AG04449 (cell line): ENCODE data around the gene GJB1.

ENCODE experiments used
- CTCF ChIA-PET: fragments of 350-600 bp; formaldehyde crosslinking; extraction: SDS; loops from one replicate; lab custom pipeline; 2021; ENCODE audit warnings: antibody characterized with exemption; lab: Yijun Ruan, JAX
- POLR2A ChIA-PET: fragments of 400-600, 350-600 bp; formaldehyde crosslinking; extraction: SDS; loops from one replicate; lab custom pipeline; 2020; ENCODE audit warnings: antibody characterized with exemption, inconsistent platforms; lab: Yijun Ruan, JAX
- DNase-seq: peaks from one replicate; pipeline ENCODE4 v3.0.0-alpha.2; 2010; ENCODE audit warnings: low read depth, low spot score
- H3K4me3 ChIP-seq: 2 replicates; pipeline ENCODE4 v1.5.1; 2011; ENCODE audit warnings: low read depth, mild to moderate bottlenecking, control low read depth, low read length
- TF ChIP-seq, protein P1 (sequence below): IDR thresholded peaks from one replicate; pipeline ENCODE4 v1.5.1; 2011; ENCODE audit warnings: mild to moderate bottlenecking, moderate library complexity, low read length, control low read depth, inconsistent platforms; ENCODE audit not compliant: insufficient read depth; ENCODE audit errors: missing control alignments

GJB1 gene

DNA sequence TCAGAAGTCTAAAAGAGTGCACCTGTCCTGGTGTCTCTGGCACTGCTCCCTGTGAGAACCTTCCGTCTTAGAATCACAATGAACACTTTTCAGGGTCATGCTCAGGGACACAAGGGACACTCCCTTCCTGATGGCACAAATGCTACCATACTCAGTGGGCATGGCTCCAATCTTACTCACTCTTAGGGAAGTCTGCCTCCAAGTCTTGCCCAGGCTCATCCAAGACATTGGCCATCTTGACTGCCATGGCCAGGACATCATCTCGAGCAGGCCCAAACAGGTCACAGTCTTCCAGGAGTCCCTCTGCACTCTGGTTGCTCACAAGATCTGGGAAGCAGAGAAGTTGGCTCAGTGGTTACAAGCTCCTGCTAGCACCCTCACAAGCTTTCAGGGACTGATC lies 22.1 kb downstream of the GJB1 start:
- TF ChIP-seq, protein P1, sequence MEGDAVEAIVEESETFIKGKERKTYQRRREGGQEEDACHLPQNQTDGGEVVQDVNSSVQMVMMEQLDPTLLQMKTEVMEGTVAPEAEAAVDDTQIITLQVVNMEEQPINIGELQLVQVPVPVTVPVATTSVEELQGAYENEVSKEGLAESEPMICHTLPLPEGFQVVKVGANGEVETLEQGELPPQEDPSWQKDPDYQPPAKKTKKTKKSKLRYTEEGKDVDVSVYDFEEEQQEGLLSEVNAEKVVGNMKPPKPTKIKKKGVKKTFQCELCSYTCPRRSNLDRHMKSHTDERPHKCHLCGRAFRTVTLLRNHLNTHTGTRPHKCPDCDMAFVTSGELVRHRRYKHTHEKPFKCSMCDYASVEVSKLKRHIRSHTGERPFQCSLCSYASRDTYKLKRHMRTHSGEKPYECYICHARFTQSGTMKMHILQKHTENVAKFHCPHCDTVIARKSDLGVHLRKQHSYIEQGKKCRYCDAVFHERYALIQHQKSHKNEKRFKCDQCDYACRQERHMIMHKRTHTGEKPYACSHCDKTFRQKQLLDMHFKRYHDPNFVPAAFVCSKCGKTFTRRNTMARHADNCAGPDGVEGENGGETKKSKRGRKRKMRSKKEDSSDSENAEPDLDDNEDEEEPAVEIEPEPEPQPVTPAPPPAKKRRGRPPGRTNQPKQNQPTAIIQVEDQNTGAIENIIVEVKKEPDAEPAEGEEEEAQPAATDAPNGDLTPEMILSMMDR = no peak
- CTCF ChIA-PET = no interaction called here
- POLR2A ChIA-PET = no interaction called here
- DNase-seq = no peak
- H3K4me3 ChIP-seq = no peak overlapping the region

DNA sequence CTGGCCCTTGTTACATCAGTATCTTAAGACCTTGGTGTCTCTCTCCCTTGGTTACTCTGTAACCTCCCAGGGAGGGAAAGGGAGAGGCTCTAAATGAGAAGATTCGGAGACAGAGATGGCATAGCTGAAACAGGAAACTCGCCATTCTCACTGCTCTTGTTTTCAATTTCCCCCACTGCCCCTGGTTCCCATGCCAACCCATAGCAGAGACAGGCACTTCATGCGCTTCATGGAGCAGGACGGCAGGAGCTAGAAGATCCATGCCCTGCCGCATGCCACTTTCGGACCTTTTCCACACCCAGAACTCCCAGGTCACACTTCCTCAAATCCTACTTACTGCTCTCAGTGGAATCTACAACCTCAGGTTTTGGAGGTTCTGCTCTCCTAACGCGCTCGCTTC lies 27.8 kb downstream of the GJB1 start:
- POLR2A ChIA-PET = no interaction called here
- no peak overlapping the region for H3K4me3 ChIP-seq
- CTCF ChIA-PET = no interaction called here
- DNase-seq = no peak
- TF ChIP-seq, protein P1 = no peak

DNA sequence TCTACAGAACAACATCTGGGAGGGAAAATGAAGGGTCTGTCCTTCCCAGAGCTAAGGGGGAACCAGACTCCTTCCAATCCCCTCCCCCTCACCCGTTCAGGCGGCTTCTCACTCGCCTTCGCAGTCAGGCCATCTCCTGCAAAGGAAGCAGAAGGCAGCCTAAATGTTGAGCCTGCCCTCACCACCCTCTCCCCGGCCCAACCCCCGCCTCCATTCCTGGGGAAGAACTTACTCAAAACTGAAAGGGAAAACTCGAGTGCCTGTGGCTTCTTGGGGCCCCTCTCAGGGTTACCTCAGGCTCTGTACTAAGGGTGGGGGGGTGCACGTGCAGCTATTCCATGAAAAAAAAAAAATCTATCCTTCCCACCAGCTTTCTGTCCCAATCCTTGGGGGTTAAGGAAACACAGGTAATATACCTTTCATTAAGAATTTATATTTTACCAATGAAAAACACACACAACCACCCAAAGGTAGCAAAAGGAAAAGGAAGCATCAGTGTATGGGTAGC lies 28.5 kb downstream of the GJB1 start:
- ChIA-PET POLR2A (no interaction called here), CTCF (no interaction called here)
- H3K4me3 ChIP-seq = peak overlapping the region; percentile 74; the same call in 1 of the 2 replicates
- TF ChIP-seq, protein P1 = no peak
- DNase-seq = no peak

DNA sequence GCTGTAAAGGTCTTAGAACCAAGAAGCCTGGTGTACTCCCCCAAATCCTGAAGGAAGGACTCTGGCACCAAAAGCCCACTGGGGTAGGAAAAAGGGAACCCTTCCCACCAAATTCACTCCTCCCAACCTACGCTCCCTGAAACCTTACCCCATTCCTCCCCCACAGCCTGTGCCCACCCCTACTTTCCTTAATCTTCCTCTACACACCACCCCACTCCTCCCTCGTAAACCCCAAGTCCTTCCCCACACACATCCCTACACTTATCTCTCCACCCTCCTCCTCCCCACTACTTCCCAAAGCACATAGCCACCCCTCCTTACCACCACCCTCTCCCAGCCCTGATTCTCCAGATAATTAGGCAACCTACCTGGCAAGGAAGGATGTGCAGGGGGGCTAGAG lies 29.2 kb downstream of the GJB1 start:
- no peak for DNase-seq
- TF ChIP-seq, protein P1 = no peak
- peak overlapping the region; percentile 74 for H3K4me3 ChIP-seq
- CTCF ChIA-PET = no interaction called here
- POLR2A ChIA-PET = no interaction called here

DNA sequence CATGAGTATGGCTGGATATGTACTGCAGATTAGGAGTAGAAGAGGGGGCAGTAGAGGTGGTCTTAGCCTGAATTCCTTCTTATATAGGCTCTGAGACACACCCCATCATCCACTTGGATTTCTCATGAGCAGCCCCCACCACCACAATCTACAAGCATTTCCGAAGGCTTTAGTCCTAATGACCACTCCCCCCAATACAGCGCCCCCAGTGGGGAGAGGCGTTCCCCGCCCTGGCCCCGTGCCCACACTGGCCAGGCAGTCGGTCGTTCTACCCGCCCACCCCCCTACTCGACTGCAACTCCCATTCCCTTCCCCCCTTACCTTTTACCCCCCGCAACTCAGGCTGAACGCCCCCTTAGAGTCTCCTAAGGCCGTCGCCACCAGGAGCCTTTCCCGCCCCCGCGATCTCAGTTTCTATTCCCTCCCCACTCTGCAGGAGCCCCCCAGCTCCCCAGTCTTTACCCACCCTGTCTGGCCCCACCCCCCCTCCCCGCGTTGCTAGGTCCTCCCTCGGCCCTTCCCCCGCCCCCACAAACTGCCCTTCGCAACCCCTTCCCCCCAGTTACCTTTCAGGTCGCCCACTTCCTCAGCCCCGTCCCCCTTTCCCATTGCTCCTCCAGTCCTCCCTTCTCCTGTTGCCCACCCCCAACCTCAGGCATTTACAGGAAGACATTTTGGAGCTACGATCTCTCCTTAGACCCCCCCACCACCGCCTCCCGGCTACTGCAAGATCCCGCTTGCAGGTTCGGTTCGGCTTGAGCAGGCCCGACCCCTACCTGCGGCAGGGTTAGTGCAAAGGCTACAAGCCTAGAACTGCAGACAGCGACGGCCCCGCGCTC lies 30.4 kb downstream of the GJB1 start:
- no peak for DNase-seq
- POLR2A ChIA-PET = interaction anchor here (0.6 to 1.0 kb wide), 2 partner anchors 9 to 113 kb away, joined by 3 read pairs; partner anchors contain the start of gene TAF1
- TF ChIP-seq, protein P1 = peak; percentile 57
- CTCF ChIA-PET = interaction anchor here (0.6 to 1.7 kb wide), 2 partner anchors 25 to 82 kb away, joined by 3 to 5 read pairs; no protein-coding TSS in a partner anchor
- H3K4me3 ChIP-seq = peak overlapping the region; percentile 74
